HepG2 (cell line): ENCODE measurements around the gene RRBP1. TPM values are rescaled to one million over a fixed set of nuclear protein-coding genes. Genes with fewer than 3 reads are reported as not detected.
A peak's percentile ranks its signal among the peaks of the same experiment; 100 is the strongest.

Experiments
- ARID2 ChIP-seq: sonication (generic); formaldehyde crosslinking; IDR thresholded peaks from 2 replicates; pipeline ENCODE4 v1.8.1; 2022; ENCODE audit warnings: mild to moderate bottlenecking, missing genetic modification reagents, borderline replicate concordance
- HHEX ChIP-seq: IDR thresholded peaks from 2 replicates; pipeline ENCODE4 v1.6.1; 2016; ENCODE audit warnings: control low read depth
- KAT8 ChIP-seq: IDR thresholded peaks from 2 replicates; pipeline ENCODE4 v1.6.1; 2016; ENCODE audit warnings: missing genetic modification reagents, missing compliant biosample characterization
- KDM5B ChIP-seq: sonication (generic); formaldehyde crosslinking; IDR thresholded peaks from 2 replicates; pipeline ENCODE4 v1.4.0; 2020; ENCODE audit warnings: missing genetic modification reagents, mild to moderate bottlenecking, borderline replicate concordance
- KLF13 ChIP-seq: sonication (generic); formaldehyde crosslinking; IDR thresholded peaks from 2 replicates; pipeline ENCODE4 v1.4.0; 2020; ENCODE audit warnings: mild to moderate bottlenecking, missing genetic modification reagents
- PHF21A ChIP-seq: sonication (generic); formaldehyde crosslinking; IDR thresholded peaks from 2 replicates; pipeline ENCODE4 v1.5.0; 2020; ENCODE audit warnings: mild to moderate bottlenecking, missing genetic modification reagents
- POLR2AphosphoS2 ChIP-seq: IDR thresholded peaks from 2 replicates; pipeline ENCODE4 v1.6.1; 2011; ENCODE audit warnings: low read depth, low read length, improper control_type of control experiment
- RELA ChIP-seq: sonication (generic); formaldehyde crosslinking; IDR thresholded peaks from 2 replicates; pipeline ENCODE4 v1.4.0; 2020; ENCODE audit warnings: missing genetic modification reagents
- REPIN1 ChIP-seq: sonication (generic); formaldehyde crosslinking; IDR thresholded peaks from 2 replicates; pipeline ENCODE4 v1.8.0; 2022; ENCODE audit warnings: missing genetic modification reagents, low read depth, mild to moderate bottlenecking, borderline replicate concordance
- RFXANK ChIP-seq: IDR thresholded peaks from 2 replicates; pipeline ENCODE4 v1.6.1; 2016
- SNAPC2 ChIP-seq: sonication (generic); formaldehyde crosslinking; IDR thresholded peaks from 2 replicates; pipeline ENCODE4 v1.8.1; 2022; ENCODE audit warnings: mild to moderate bottlenecking, missing genetic modification reagents
- THYN1 ChIP-seq: sonication (generic); formaldehyde crosslinking; IDR thresholded peaks from 2 replicates; pipeline ENCODE4 v1.8.1; 2023; ENCODE audit warnings: low read depth, mild to moderate bottlenecking, moderate library complexity, missing genetic modification reagents, borderline replicate concordance
- ZBTB26 ChIP-seq: IDR thresholded peaks from 2 replicates; pipeline ENCODE4 v1.6.1; 2016; ENCODE audit warnings: missing compliant biosample characterization, missing genetic modification reagents, borderline replicate concordance
- ZBTB7A ChIP-seq: sonication (generic); formaldehyde crosslinking; IDR thresholded peaks from 2 replicates; pipeline ENCODE4 v1.8.0; 2022; ENCODE audit warnings: mild to moderate bottlenecking, missing genetic modification reagents
- ZNF10 ChIP-seq: sonication (generic); formaldehyde crosslinking; IDR thresholded peaks from 2 replicates; pipeline ENCODE4 v1.4.0; 2020; ENCODE audit warnings: mild to moderate bottlenecking, low read depth, missing genetic modification reagents, borderline replicate concordance
- ZNF232 ChIP-seq: sonication (generic); formaldehyde crosslinking; IDR thresholded peaks from 2 replicates; pipeline ENCODE4 v1.4.0; 2020; ENCODE audit warnings: missing genetic modification reagents, borderline replicate concordance
- ZNF761 ChIP-seq: sonication (generic); formaldehyde crosslinking; conservative IDR thresholded peaks from 2 replicates; pipeline ENCODE4 v1.4.0; 2020; ENCODE audit warnings: mild to moderate bottlenecking, missing genetic modification reagents
- polyA plus RNA-seq, 8 experiments: library from polyadenylated mRNA; depleted of rRNA in 3 of 8; stranded (reverse) in 7 of 8; unstranded in 1 of 8; fragments of >200 nt; fragmentation: Illumina TruSeq in 4 of 8; extraction: Trizol in 4 of 8; gene quantifications; 2 replicates each; pipeline versions ENCODE4 v1.2.1 to v1.2.3, GENCODE V29; 2011 to 2016; ENCODE audit warnings: low read depth in 4 of 8, missing spikeins in 1 of 8, mixed read lengths in 1 of 8; ENCODE audit not compliant: insufficient read depth in 1 of 8
- total RNA-seq, 5 experiments: library from RNA; depleted of rRNA; stranded (reverse); fragments of >200 nt; fragmentation: Illumina TruSeq; extraction: Trizol; gene quantifications; 2 replicates each; pipeline ENCODE4 v1.2.3, GENCODE V29; 2016; ENCODE audit warnings: low read depth in 1 of 5
- TF ChIP-seq, protein P1 (sequence below): sonication (generic); formaldehyde crosslinking; IDR thresholded peaks from 2 replicates; pipeline ENCODE4 v1.8.0; 2022; ENCODE audit warnings: mild to moderate bottlenecking, missing genetic modification reagents, moderate library complexity
- TF ChIP-seq, protein P2 (sequence below): IDR thresholded peaks from 2 replicates; pipeline ENCODE4 v1.6.1; 2016; ENCODE audit warnings: mild to moderate bottlenecking, missing biosample characterization, missing genetic modification reagents
- TF ChIP-seq, protein P3 (sequence below): sonication (generic); formaldehyde crosslinking; IDR thresholded peaks from 2 replicates; pipeline ENCODE4 v1.5.1; 2020; ENCODE audit warnings: mild to moderate bottlenecking, moderate library complexity, missing genetic modification reagents
- TF ChIP-seq, protein P4 (sequence below): sonication (generic); formaldehyde crosslinking; conservative IDR thresholded peaks from 2 replicates; pipeline ENCODE4 v1.8.0; 2022; ENCODE audit warnings: low read depth, missing genetic modification reagents
- TF ChIP-seq, protein P5 (sequence below): sonication (generic); formaldehyde crosslinking; IDR thresholded peaks from 2 replicates; pipeline ENCODE4 v1.5.0; 2020; ENCODE audit warnings: missing genetic modification reagents

RRBP1 gene
- total and polyA plus RNA-seq, 2 of the 13 experiments (the other 11 are each of a cell fraction or from before 2014, with no cell fraction given), result 150 to 222 TPM

DNA sequence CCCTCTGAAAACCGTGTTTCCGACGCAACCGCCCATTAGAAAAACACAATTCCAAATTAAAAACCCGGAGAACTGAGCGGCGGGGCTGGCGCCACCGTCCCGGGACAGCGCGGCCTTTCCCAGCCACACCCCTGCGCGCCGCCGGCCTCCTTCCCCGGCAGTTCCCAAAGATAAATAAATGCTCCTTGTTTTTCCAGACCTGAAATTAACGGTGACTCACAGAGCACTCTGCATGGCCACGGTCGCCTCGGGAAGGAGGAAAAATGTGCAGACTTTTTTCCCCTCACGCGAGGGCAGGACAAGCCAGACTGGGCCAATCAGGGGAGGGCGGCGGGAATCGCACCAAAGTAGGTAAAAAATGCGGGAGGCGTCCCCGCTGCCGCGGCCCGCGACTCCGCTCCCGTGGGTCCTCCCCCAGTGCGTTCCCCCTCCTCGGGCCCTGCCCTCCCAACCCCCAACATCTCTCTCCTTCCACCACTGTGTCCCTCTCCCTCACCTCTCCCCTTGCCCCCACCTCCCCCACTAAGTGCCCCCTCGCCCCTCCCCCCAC is 113.0 kb downstream of the RRBP1 start (continued):
- TF ChIP-seq, protein P1, sequence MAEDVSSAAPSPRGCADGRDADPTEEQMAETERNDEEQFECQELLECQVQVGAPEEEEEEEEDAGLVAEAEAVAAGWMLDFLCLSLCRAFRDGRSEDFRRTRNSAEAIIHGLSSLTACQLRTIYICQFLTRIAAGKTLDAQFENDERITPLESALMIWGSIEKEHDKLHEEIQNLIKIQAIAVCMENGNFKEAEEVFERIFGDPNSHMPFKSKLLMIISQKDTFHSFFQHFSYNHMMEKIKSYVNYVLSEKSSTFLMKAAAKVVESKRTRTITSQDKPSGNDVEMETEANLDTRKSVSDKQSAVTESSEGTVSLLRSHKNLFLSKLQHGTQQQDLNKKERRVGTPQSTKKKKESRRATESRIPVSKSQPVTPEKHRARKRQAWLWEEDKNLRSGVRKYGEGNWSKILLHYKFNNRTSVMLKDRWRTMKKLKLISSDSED (CRISPR knock-in tag), result no peak
- no peak for TF ChIP-seq THYN1
- peak; percentile 80 for TF ChIP-seq ZBTB26 (CRISPR knock-in tag)
- TF ChIP-seq, protein P2, sequence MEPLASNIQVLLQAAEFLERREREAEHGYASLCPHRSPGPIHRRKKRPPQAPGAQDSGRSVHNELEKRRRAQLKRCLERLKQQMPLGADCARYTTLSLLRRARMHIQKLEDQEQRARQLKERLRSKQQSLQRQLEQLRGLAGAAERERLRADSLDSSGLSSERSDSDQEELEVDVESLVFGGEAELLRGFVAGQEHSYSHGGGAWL, result peak; percentile 46; the same call in 1 of the 2 replicates
- TF ChIP-seq ZNF761, result no peak; the same call in 1 of the 2 replicates
- no peak for TF ChIP-seq KDM5B (CRISPR knock-in tag)
- TF ChIP-seq, protein P3, sequence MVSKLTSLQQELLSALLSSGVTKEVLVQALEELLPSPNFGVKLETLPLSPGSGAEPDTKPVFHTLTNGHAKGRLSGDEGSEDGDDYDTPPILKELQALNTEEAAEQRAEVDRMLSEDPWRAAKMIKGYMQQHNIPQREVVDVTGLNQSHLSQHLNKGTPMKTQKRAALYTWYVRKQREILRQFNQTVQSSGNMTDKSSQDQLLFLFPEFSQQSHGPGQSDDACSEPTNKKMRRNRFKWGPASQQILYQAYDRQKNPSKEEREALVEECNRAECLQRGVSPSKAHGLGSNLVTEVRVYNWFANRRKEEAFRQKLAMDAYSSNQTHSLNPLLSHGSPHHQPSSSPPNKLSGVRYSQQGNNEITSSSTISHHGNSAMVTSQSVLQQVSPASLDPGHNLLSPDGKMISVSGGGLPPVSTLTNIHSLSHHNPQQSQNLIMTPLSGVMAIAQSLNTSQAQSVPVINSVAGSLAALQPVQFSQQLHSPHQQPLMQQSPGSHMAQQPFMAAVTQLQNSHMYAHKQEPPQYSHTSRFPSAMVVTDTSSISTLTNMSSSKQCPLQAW, result peak; percentile 33; the same call in 1 of the 2 replicates
- TF ChIP-seq ZBTB7A (CRISPR knock-in tag), result no peak
- TF ChIP-seq POLR2AphosphoS2, result no peak
- no peak for TF ChIP-seq HHEX (CRISPR knock-in tag)
- no peak for TF ChIP-seq REPIN1 (CRISPR knock-in tag)
- TF ChIP-seq ARID2 (CRISPR knock-in tag), result no peak
- TF ChIP-seq RELA (CRISPR knock-in tag), result 0 out of 2 replicates have a peak, but pooled peaks have one; percentile 23
- TF ChIP-seq ZNF232, result no peak
- TF ChIP-seq SNAPC2 (CRISPR knock-in tag), result no peak
- peak; percentile 70 for TF ChIP-seq KAT8 (CRISPR knock-in tag)
- TF ChIP-seq PHF21A, result peak; percentile 96
- no peak for TF ChIP-seq ZNF10 (CRISPR knock-in tag)
- TF ChIP-seq RFXANK (CRISPR knock-in tag), result no peak
- TF ChIP-seq, protein P4, sequence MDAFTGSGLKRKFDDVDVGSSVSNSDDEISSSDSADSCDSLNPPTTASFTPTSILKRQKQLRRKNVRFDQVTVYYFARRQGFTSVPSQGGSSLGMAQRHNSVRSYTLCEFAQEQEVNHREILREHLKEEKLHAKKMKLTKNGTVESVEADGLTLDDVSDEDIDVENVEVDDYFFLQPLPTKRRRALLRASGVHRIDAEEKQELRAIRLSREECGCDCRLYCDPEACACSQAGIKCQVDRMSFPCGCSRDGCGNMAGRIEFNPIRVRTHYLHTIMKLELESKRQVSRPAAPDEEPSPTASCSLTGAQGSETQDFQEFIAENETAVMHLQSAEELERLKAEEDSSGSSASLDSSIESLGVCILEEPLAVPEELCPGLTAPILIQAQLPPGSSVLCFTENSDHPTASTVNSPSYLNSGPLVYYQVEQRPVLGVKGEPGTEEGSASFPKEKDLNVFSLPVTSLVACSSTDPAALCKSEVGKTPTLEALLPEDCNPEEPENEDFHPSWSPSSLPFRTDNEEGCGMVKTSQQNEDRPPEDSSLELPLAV (CRISPR knock-in tag), result no peak
- TF ChIP-seq, protein P5, sequence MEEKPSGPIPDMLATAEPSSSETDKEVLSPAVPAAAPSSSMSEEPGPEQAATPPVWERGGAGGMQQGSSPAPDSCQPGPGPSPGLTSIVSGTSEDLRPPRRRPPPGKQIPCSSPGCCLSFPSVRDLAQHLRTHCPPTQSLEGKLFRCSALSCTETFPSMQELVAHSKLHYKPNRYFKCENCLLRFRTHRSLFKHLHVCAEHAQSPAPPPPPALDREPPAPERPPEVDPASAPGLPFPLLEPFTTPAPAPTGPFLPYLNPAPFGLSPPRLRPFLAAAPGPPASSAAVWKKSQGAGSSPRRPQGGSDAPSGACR (CRISPR knock-in tag), result peak; percentile 77; the same call in 1 of the 2 replicates
- TF ChIP-seq KLF13 (CRISPR knock-in tag), result peak; percentile 43; the same call in 1 of the 2 replicates
